Measurements from ENCODE around the gene MED15.
"Not testable (repeated sequence)": the region's sequence is repeated elsewhere in the genome, so short reads cannot be mapped to it uniquely, and the experiment has no call there.

Gene MED15

GRCh38 chr22:20584029-20584871, 76.8 kb downstream of the MED15 start:
- no peak for DNase-seq (ENCODE audit: low spot score)

GRCh38 chr22:20584872-20585638, 77.6 kb downstream of the MED15 start:
- DNase-seq (ENCODE audit: low spot score) = no peak

GRCh38 chr22:20585639-20586402, 78.4 kb downstream of the MED15 start:
- DNase-seq (ENCODE audit: low spot score) = no peak

GRCh38 chr22:20586403-20586745, 79.0 kb downstream of the MED15 start:
- DNase-seq (ENCODE audit: low spot score) = no peak

- no peak for DNase-seq (ENCODE audit: low spot score)
These were observed 80.0 kb downstream of the MED15 start for GRCh38 chr22:20587206-20587958.

- no peak for DNase-seq (ENCODE audit: low spot score)
These were observed 80.9 kb downstream of the MED15 start for GRCh38 chr22:20588092-20588842.

GRCh38 chr22:20588843-20589581, 81.6 kb downstream of the MED15 start:
- no peak for DNase-seq (ENCODE audit: low spot score)

- no peak for DNase-seq (ENCODE audit: low spot score)
These were observed 82.4 kb downstream of the MED15 start for GRCh38 chr22:20589614-20590476.

GRCh38 chr22:20590477-20591294, 83.3 kb downstream of the MED15 start:
- no peak for DNase-seq (ENCODE audit: low spot score)

- no peak for DNase-seq (ENCODE audit: low spot score)
These were observed 83.9 kb downstream of the MED15 start for GRCh38 chr22:20591295-20591645.

GRCh38 chr22:20591660-20592310, 84.4 kb downstream of the MED15 start:
- DNase-seq (ENCODE audit: low spot score) = no peak

GRCh38 chr22:20594038-20594437, 86.6 kb downstream of the MED15 start:
- not testable (repeated sequence) for DNase-seq (ENCODE audit: low spot score)

- DNase-seq (ENCODE audit: low spot score) = not testable (repeated sequence)
These were observed 87.1 kb downstream of the MED15 start for GRCh38 chr22:20594486-20594885.

- no peak for DNase-seq (ENCODE audit: low spot score)
These were observed 88.1 kb downstream of the MED15 start for GRCh38 chr22:20595461-20595860.

GRCh38 chr22:20599117-20599516, 91.7 kb downstream of the MED15 start:
- no peak for DNase-seq (ENCODE audit: low spot score)

GRCh38 chr22:20600137-20600673, 92.8 kb downstream of the MED15 start:
- no peak for DNase-seq (ENCODE audit: low spot score)

GRCh38 chr22:20601308-20601707, 93.9 kb downstream of the MED15 start:
- DNase-seq (ENCODE audit: low spot score) = no peak

Measured in NAMALWA (cell line).